B cell (primary cell): ENCODE data around the gene NPHP4. TPM values are rescaled to one million over a fixed set of nuclear protein-coding genes. Genes with fewer than 3 reads are reported as not detected.

Experiments
- ATAC-seq: fragments of 200-7000 bp; cut with Tn5 transposase; one replicate; pipeline ENCODE4 v1.10.0; 2021; ENCODE audit warnings: low read depth, mild to moderate bottlenecking, moderate number of reproducible peaks, moderate library complexity
- CTCF ChIA-PET: fragments of 350-600 bp; sonication (Branson Sonifier 250); formaldehyde crosslinking; loops from one replicate; lab custom pipeline; 2021; ENCODE audit warnings: antibody characterized with exemption, inconsistent platforms; lab: Charles Lee
- POLR2A ChIA-PET: fragments of 350-600 bp; sonication (Branson Sonifier 250); formaldehyde crosslinking; loops from one replicate; lab custom pipeline; 2021; ENCODE audit warnings: antibody characterized with exemption; lab: Charles Lee
- DNase-seq: peaks from one replicate; pipeline ENCODE4 v3.0.0; 2013
- H2AFZ ChIP-seq: 2 replicates; pipeline ENCODE4 v1.6.1; 2012; ENCODE audit warnings: mild to moderate bottlenecking, low read depth, low read length; ENCODE audit not compliant: insufficient read depth, poor library complexity, severe bottlenecking
- H3K27ac ChIP-seq, 2 donors: 1 replicate in 1 of 2; 2 replicates in 1 of 2; pipeline ENCODE4 v1.5.1; 2012 to 2013; ENCODE audit warnings: low read length in 2 of 2, mild to moderate bottlenecking in 2 of 2, moderate library complexity in 1 of 2
- H3K27me3 ChIP-seq, 4 experiments: fragments of 200-600 bp in 1 of 4; sonication (generic) in 1 of 4; replicated peaks in 1 of 4; 1 replicate in 2 of 4; 2 replicates in 2 of 4; pipeline versions ENCODE4 v1.6.1 to v1.7.0; 2013 to 2016; ENCODE audit warnings: low read length in 3 of 4, mild to moderate bottlenecking in 2 of 4, mixed read lengths in 1 of 4, moderate library complexity in 1 of 4; ENCODE audit not compliant: insufficient read depth in 4 of 4, control insufficient read depth in 3 of 4; ENCODE audit errors: control extremely low read depth in 1 of 4
- H3K36me3 ChIP-seq, 2 experiments: replicated peaks in 1 of 2; 1 replicate in 1 of 2; 2 replicates in 1 of 2; pipeline versions ENCODE4 v1.6.1 to v1.7.1; 2013; ENCODE audit warnings: low read length in 1 of 2; ENCODE audit not compliant: insufficient read depth in 2 of 2, control insufficient read depth in 1 of 2; ENCODE audit errors: control extremely low read depth in 1 of 2, extremely low read depth in 1 of 2
- H3K4me1 ChIP-seq, 2 donors: fragments of 200-600 bp in 1 of 2; sonication (generic) in 1 of 2; 1 replicate in 1 of 2; 2 replicates in 1 of 2; pipeline versions ENCODE4 v1.5.1 to v1.6.1; 2013 to 2017; ENCODE audit warnings: low read length in 2 of 2; ENCODE audit not compliant: control insufficient read depth in 2 of 2, insufficient read depth in 2 of 2
- H3K4me2 ChIP-seq: replicated peaks from 2 replicates; pipeline ENCODE3; 2012; ENCODE audit warnings: mild to moderate bottlenecking, low read depth, low read length; ENCODE audit not compliant: poor library complexity, severe bottlenecking
- H3K4me3 ChIP-seq, 5 experiments: fragments of 200-600 bp in 1 of 5; sonication (generic) in 1 of 5; 1 replicate in 3 of 5; 2 replicates in 2 of 5; pipeline versions ENCODE4 v1.5.1 to v1.7.0; 2011 to 2016; ENCODE audit warnings: low read length in 4 of 5, mild to moderate bottlenecking in 4 of 5, low read depth in 2 of 5, control low read depth in 1 of 5, moderate library complexity in 1 of 5; ENCODE audit not compliant: insufficient read depth in 1 of 5; ENCODE audit errors: control extremely low read depth in 1 of 5, extremely low read depth in 1 of 5
- H3K79me2 ChIP-seq: fragments of 200-600 bp; sonication (generic); one replicate; pipeline ENCODE4 v1.6.0; 2016; ENCODE audit warnings: low read length; ENCODE audit not compliant: control insufficient read depth, insufficient read depth
- H3K9ac ChIP-seq: fragments of 200-600 bp; sonication (generic); 2 replicates; pipeline ENCODE4 v1.6.1; 2017; ENCODE audit warnings: mild to moderate bottlenecking, low read length, moderate library complexity
- H3K9me3 ChIP-seq, 3 donors: one replicate each; pipeline versions ENCODE4 v1.6.1 to v1.7.1; 2013; ENCODE audit warnings: low read length in 2 of 3; ENCODE audit not compliant: control insufficient read depth in 2 of 3, insufficient read depth in 1 of 3; ENCODE audit errors: control extremely low read depth in 1 of 3
- H4K20me1 ChIP-seq: 2 replicates; pipeline ENCODE4 v1.6.0; 2012; ENCODE audit warnings: mild to moderate bottlenecking, low read length; ENCODE audit not compliant: insufficient read depth, control insufficient read depth, poor library complexity, severe bottlenecking
- H3K27ac Mint-ChIP-seq: one replicate; pipeline ENCODE4 v1.8.0; 2021; ENCODE audit warnings: mixed read lengths
- H3K27me3 Mint-ChIP-seq: one replicate; pipeline ENCODE4 v1.8.0; 2021; ENCODE audit warnings: mixed read lengths
- H3K4me1 Mint-ChIP-seq: one replicate; pipeline ENCODE4 v1.8.0; 2021; ENCODE audit warnings: mixed read lengths
- H3K4me3 Mint-ChIP-seq: one replicate; pipeline ENCODE4 v1.8.0; 2021; ENCODE audit warnings: mixed read lengths
- H3K9me3 Mint-ChIP-seq: one replicate; pipeline ENCODE4 v1.8.0; 2022; ENCODE audit warnings: mixed read lengths; ENCODE audit not compliant: insufficient read depth
- EZH2 ChIP-seq: IDR thresholded peaks from 2 replicates; pipeline ENCODE4 v1.6.1; 2012; ENCODE audit warnings: borderline replicate concordance, low read depth, mild to moderate bottlenecking, moderate library complexity, low read length; ENCODE audit not compliant: insufficient read depth, poor library complexity, severe bottlenecking
- WGBS: methylation state at CpG from one replicate; pipeline ENCODE4 v1.1.5; 2013; ENCODE audit warnings: missing lambda C conversion rate; ENCODE audit not compliant: insufficient coverage; 5-methylcytosine and 5-hydroxymethylcytosine counted together
- intact Hi-C: fragments of 100-400 bp; cut with micrococcal nuclease; formaldehyde crosslinking; loops from one replicate; pipeline ENCODE4 v1.10.0; 2022
- polyA plus RNA-seq: library from polyadenylated mRNA; depleted of rRNA; stranded (reverse); fragments of >200 nt; gene quantifications from 2 replicates; pipeline ENCODE4 v1.2.3, GENCODE V29; 2012
- total RNA-seq, 2 donors: library from RNA; stranded (reverse); fragments of 120-200 nt in 1 of 2; gene quantifications; 1 replicate in 1 of 2; 2 replicates in 1 of 2; pipeline versions ENCODE4 v1.2.3 to v1.2.4, GENCODE V29; 2013 to 2022
- TF ChIP-seq, protein P1 (sequence below): fragments of 200-600 bp; IDR thresholded peaks from one replicate; pipeline ENCODE4 v1.8.0; 2022; ENCODE audit warnings: antibody characterized with exemption, mild to moderate bottlenecking

Gene NPHP4
- total and polyA plus RNA-seq, 2 donors (not counting 1 experiment from before 2014, with no cell fraction given): 6.5 to 14.8 TPM

DNA sequence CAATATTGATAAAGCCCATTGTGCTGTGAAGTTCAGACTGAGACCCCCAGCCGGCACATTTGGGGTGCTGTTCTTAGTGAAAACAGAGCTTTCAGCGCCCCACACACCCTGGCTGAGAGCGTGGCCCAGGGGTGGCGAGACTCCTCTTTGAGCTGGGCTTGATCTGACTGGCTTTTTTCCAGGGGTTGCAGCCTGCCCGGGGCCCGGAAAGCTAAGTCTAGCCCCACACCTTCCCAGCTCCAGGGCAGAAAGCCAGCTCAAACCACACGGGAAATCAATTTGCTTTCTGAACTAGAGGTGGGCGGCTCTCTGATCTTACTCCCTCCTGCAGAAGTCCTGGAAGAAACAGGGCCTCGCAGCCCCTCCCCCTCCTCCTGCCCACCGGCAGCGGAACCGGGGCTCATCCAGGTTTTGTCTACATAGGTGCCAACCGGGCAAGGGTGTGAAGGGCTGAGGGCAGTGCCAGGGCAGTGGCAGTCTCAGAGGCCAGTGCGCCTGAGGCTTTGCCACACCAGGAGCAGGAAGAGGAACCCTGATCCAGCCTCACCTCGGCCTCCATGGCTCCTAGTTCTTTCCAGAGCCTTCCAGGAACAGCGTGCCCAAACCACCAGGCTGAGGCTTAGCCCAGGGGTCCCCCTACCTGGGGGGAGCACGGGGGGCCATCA lies 155.3 kb downstream of the NPHP4 start:
- WGBS: 19% methylated on average over 17 of the region's 17 CpGs
- H3K27ac Mint-ChIP-seq: no peak overlapping the region
- H3K27me3 Mint-ChIP-seq: peaks cover 6% of the 10 kb centered on the region
- Histone ChIP-seq H3K9me3 (peaks cover 0 to 4% (median 0%) of the 10 kb centered on the region in 3 donors), H3K4me3 (no peak overlapping the region), H3K4me1 (no peaks in the 10 kb centered on the region), H3K27ac (no peak overlapping the region), H3K79me2 (no peaks in the 10 kb centered on the region), H4K20me1 (no peaks in the 10 kb centered on the region), H3K27me3 (no peaks in the 10 kb centered on the region), H3K4me2 (no peak overlapping the region), H3K36me3 (no peaks in the 10 kb centered on the region), H3K9ac (no peak overlapping the region), H2AFZ (no peak overlapping the region)
- no peaks in the 10 kb centered on the region for H3K4me1 Mint-ChIP-seq
- intact Hi-C loops: no loop called here
- H3K4me3 Mint-ChIP-seq: no peak overlapping the region
- ChIA-PET CTCF (no interaction called here), POLR2A (no interaction called here)
- DNase-seq: no peak
- no peak for ATAC-seq
- TF ChIP-seq, protein P1, sequence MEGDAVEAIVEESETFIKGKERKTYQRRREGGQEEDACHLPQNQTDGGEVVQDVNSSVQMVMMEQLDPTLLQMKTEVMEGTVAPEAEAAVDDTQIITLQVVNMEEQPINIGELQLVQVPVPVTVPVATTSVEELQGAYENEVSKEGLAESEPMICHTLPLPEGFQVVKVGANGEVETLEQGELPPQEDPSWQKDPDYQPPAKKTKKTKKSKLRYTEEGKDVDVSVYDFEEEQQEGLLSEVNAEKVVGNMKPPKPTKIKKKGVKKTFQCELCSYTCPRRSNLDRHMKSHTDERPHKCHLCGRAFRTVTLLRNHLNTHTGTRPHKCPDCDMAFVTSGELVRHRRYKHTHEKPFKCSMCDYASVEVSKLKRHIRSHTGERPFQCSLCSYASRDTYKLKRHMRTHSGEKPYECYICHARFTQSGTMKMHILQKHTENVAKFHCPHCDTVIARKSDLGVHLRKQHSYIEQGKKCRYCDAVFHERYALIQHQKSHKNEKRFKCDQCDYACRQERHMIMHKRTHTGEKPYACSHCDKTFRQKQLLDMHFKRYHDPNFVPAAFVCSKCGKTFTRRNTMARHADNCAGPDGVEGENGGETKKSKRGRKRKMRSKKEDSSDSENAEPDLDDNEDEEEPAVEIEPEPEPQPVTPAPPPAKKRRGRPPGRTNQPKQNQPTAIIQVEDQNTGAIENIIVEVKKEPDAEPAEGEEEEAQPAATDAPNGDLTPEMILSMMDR: no peak
- no peak for TF ChIP-seq EZH2
- no peaks in the 10 kb centered on the region for H3K9me3 Mint-ChIP-seq

DNA sequence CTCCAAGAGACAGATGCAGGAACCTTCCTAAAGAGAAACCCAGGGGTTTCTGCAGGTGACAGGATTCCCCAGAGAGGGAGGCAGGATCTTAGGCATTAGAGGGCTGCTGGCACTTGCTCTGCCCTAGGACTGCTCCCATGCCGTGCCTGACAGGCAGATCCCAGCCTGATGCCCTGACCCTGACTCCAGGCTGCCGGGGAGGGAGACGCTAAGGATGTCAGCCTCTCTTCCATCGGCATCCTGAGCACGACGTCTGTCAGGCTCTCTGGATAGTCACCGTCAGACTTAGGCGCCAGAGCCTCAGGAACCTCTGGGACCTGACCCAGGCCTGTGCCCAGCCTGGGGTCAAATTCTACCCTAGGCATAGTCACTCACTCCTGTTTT lies 157.1 kb downstream of the NPHP4 start:
- peaks cover 6% of the 10 kb centered on the region for H3K27me3 Mint-ChIP-seq
- H3K4me3 ChIP-seq: no peak overlapping the region
- no peaks in the 10 kb centered on the region for H4K20me1 ChIP-seq
- intact Hi-C loops: no loop called here
- H3K27ac ChIP-seq: no peak overlapping the region
- no peaks in the 10 kb centered on the region for H3K9me3 Mint-ChIP-seq
- H3K4me1 ChIP-seq: no peaks in the 10 kb centered on the region
- no peaks in the 10 kb centered on the region for H3K79me2 ChIP-seq
- H3K4me2 ChIP-seq: no peak overlapping the region
- TF ChIP-seq, protein P1: no peak
- no peak for TF ChIP-seq EZH2
- no peak overlapping the region for H3K4me3 Mint-ChIP-seq
- ChIA-PET POLR2A (no interaction called here), CTCF (no interaction called here)
- H2AFZ ChIP-seq: no peak overlapping the region
- WGBS: 81% methylated on average over 8 of the region's 8 CpGs
- H3K27ac Mint-ChIP-seq: no peak overlapping the region
- H3K27me3 ChIP-seq: no peaks in the 10 kb centered on the region
- DNase-seq (no peak), ATAC-seq (no peak)
- no peaks in the 10 kb centered on the region for H3K36me3 ChIP-seq
- no peaks in the 10 kb centered on the region for H3K4me1 Mint-ChIP-seq
- H3K9ac ChIP-seq: no peak overlapping the region
- H3K9me3 ChIP-seq: peaks cover 0 to 4% (median 0%) of the 10 kb centered on the region in 3 donors
